ENCODE results near the gene ANO10.

Gene ANO10

GRCh38 chr3:43400781-43401730 is 220.8 kb downstream of the ANO10 start:
- H3K9me3 ChIP-seq (ENCODE audit: insufficient read depth, low read length, severe bottlenecking) = no peaks in the 10 kb centered on the region
- TF ChIP-seq EZH2 (IDR thresholded peaks at IDR 0.05; ENCODE audit: borderline replicate concordance, low read depth, low read length, severe bottlenecking) = no peak
- no peak for TF ChIP-seq CTCF (IDR thresholded peaks at IDR 0.05; ENCODE audit: borderline replicate concordance, extremely low read depth, low read length, poor library complexity, severe bottlenecking)
- DNase-seq = no peak

GRCh38 chr3:43400167-43400566 is 221.6 kb downstream of the ANO10 start:
- Histone ChIP-seq H3K4me3 (ENCODE audit: low read depth in 1 of 2, low read length in 2 of 2) (no peak overlapping the region), H3K9ac (ENCODE audit: low read depth, low read length) (no peak overlapping the region), H3K27ac (ENCODE audit: low read length) (no peak overlapping the region), H2AFZ (ENCODE audit: low read depth, low read length) (no peak overlapping the region), H3K4me1 (ENCODE audit: insufficient read depth, low read length) (no peaks in the 10 kb centered on the region), H3K79me2 (ENCODE audit: insufficient read depth, low read length) (no peaks in the 10 kb centered on the region), H3K36me3 (ENCODE audit: insufficient read depth, low read length) (no peaks in the 10 kb centered on the region), H4K20me1 (ENCODE audit: insufficient read depth, low read length) (no peaks in the 10 kb centered on the region), H3K27me3 (ENCODE audit: insufficient read depth, low read length, poor library complexity) (no peaks in the 10 kb centered on the region), H3K4me2 (ENCODE audit: insufficient read depth, low read length) (no peak overlapping the region), H3K9me3 (ENCODE audit: insufficient read depth, low read length, severe bottlenecking) (no peaks in the 10 kb centered on the region)
- no peak for TF ChIP-seq EZH2 (IDR thresholded peaks at IDR 0.05; ENCODE audit: borderline replicate concordance, low read depth, low read length, severe bottlenecking)
- TF ChIP-seq CTCF (IDR thresholded peaks at IDR 0.05; ENCODE audit: borderline replicate concordance, extremely low read depth, low read length, poor library complexity, severe bottlenecking) = no peak
- ATAC-seq (ENCODE audit: insufficient read depth, low read depth) (no peak), DNase-seq (no peak)

More at GRCh38 chr3:43400781-43401730, 220.8 kb downstream of the ANO10 start:
- Histone ChIP-seq H3K27me3 (ENCODE audit: insufficient read depth, low read length, poor library complexity) (no peaks in the 10 kb centered on the region), H2AFZ (ENCODE audit: low read depth, low read length) (no peak overlapping the region), H3K9ac (ENCODE audit: low read depth, low read length) (no peak overlapping the region), H3K36me3 (ENCODE audit: insufficient read depth, low read length) (no peaks in the 10 kb centered on the region), H3K4me2 (ENCODE audit: insufficient read depth, low read length) (no peak overlapping the region), H4K20me1 (ENCODE audit: insufficient read depth, low read length) (no peaks in the 10 kb centered on the region), H3K4me1 (ENCODE audit: insufficient read depth, low read length) (no peaks in the 10 kb centered on the region), H3K4me3 (ENCODE audit: low read depth in 1 of 2, low read length in 2 of 2) (no peak overlapping the region), H3K79me2 (ENCODE audit: insufficient read depth, low read length) (no peaks in the 10 kb centered on the region), H3K27ac (ENCODE audit: low read length) (no peak overlapping the region)
- ATAC-seq (ENCODE audit: insufficient read depth, low read depth) = no peak

- Histone ChIP-seq H2AFZ (ENCODE audit: low read depth, low read length) (no peak overlapping the region), H3K9me3 (ENCODE audit: insufficient read depth, low read length, severe bottlenecking) (no peaks in the 10 kb centered on the region), H3K27ac (ENCODE audit: low read length) (no peak overlapping the region), H3K36me3 (ENCODE audit: insufficient read depth, low read length) (no peaks in the 10 kb centered on the region), H3K4me2 (ENCODE audit: insufficient read depth, low read length) (no peak overlapping the region), H3K9ac (ENCODE audit: low read depth, low read length) (no peak overlapping the region), H4K20me1 (ENCODE audit: insufficient read depth, low read length) (no peaks in the 10 kb centered on the region), H3K4me1 (ENCODE audit: insufficient read depth, low read length) (no peaks in the 10 kb centered on the region), H3K27me3 (ENCODE audit: insufficient read depth, low read length, poor library complexity) (no peaks in the 10 kb centered on the region), H3K79me2 (ENCODE audit: insufficient read depth, low read length) (no peaks in the 10 kb centered on the region), H3K4me3 (ENCODE audit: low read depth in 1 of 2, low read length in 2 of 2) (no peak overlapping the region)
- TF ChIP-seq EZH2 (IDR thresholded peaks at IDR 0.05; ENCODE audit: borderline replicate concordance, low read depth, low read length, severe bottlenecking) (no peak), CTCF (IDR thresholded peaks at IDR 0.05; ENCODE audit: borderline replicate concordance, extremely low read depth, low read length, poor library complexity, severe bottlenecking) (no peak)
- DNase-seq (no peak), ATAC-seq (ENCODE audit: insufficient read depth, low read depth) (no peak)
Observed at GRCh38 chr3:43399034-43399433, 222.8 kb downstream of the ANO10 start.

All from DND-41 (cell line).